Measurements from ENCODE around the gene GDPD5. TPM values are rescaled to one million over a fixed set of nuclear protein-coding genes. Genes with fewer than 3 reads are reported as not detected.

Gene GDPD5
- total RNA-seq, 3 donors from 2014 or later = 3.0 to 7.7 (median 4.6) TPM

DNA sequence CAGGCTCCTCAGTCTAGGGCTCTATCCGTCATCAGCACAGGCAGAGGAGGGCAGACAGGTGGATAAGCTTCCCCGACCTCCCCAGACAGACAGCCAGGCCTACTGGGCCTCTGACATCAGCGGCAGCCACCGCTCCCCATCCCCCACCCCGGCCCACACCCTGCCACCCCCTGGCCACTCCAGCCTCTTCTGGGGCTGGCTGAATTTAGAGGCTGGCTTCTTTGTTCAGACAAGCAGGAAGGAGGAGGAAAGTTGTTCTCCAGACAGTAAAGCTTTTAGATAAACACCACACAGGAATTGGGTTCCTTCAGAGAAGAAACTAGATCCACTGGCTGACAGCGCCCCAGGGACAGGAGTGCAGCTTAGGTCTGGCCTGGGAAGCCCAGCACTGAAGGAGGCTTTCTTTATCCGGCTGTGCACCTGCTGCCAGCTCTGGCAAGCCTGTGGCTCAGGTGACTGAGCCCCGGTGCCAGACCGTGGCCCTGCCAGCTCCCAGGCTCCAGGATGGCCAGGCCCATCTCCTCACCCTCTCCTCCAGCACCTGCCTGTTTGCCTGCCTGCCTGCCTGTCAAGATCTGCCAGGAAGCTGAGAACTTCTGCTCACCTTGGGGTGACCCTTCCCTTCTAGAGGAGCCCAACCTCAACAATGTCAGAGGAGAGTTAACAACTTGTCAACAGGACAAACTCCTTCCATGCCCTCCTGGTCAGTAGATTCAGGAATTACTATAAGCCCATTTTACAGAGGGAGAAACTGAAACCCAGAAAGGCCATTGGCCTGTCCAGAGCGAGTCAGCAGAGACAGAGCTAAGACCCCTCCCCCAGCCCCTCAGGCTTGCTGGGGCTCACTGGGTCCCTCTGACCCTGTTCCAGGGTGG is 48.8 kb downstream of the GDPD5 start:
- DNase-seq = no peak
- no peak overlapping the region for H3K4me3 ChIP-seq

DNA sequence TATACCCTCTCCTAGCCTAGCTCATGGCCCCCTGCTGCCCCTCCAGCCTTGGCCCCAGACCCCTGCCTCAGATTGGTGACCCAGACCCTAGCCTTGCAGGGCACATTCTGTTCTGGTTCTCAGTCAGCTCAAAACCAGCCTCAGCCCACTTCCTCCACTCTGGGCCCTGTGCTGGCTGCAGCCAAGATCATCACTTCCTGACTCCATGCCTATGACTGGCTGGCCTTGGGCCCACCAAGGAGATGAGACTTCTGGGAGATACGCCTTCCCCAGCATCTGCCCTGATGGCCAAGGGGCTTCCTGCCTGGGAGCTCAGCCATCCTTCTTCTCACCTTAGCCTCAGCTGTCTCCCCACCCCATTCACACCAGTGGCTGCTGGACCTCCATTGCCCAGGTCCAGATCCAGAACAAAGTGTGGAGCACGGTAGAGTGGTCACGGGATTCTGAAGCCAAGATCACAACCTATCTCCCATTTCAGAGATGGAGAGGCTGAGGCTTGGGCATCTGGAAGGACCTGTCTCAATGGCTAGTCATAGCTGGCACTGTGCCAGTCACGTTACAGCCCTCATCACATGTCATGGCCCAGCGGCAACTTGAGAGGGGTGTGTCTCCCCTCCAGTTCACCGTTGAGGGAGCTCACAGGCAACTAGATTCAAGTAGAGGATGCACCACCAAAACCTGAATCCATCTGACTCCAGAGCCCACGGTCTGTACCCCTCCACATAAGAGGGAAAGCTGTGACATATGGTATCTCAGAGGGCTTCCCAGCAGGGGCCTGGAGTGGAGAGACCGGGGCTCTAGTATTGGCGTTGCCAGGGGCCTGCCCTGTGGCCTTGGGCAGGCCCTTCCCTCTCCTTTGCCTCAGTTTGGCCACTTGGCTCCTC is 49.7 kb downstream of the GDPD5 start:
- Histone ChIP-seq H3K4me3 (no peak overlapping the region), H3K9me3 (no peaks in the 10 kb centered on the region), H3K36me3 (ENCODE audit: low read depth) (no peaks in the 10 kb centered on the region), H3K4me1 (ENCODE audit: low read depth) (no peaks in the 10 kb centered on the region)
- TF ChIP-seq, protein P1, sequence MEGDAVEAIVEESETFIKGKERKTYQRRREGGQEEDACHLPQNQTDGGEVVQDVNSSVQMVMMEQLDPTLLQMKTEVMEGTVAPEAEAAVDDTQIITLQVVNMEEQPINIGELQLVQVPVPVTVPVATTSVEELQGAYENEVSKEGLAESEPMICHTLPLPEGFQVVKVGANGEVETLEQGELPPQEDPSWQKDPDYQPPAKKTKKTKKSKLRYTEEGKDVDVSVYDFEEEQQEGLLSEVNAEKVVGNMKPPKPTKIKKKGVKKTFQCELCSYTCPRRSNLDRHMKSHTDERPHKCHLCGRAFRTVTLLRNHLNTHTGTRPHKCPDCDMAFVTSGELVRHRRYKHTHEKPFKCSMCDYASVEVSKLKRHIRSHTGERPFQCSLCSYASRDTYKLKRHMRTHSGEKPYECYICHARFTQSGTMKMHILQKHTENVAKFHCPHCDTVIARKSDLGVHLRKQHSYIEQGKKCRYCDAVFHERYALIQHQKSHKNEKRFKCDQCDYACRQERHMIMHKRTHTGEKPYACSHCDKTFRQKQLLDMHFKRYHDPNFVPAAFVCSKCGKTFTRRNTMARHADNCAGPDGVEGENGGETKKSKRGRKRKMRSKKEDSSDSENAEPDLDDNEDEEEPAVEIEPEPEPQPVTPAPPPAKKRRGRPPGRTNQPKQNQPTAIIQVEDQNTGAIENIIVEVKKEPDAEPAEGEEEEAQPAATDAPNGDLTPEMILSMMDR (IDR thresholded peaks at IDR 0.05) = no peak
- intact Hi-C loops (cut with DNase I, micrococcal nuclease) = no loop called here
- ATAC-seq (peak; percentile 58), DNase-seq (peak in 2 of 3 donors; percentile 42 to 43)

More for the DNA sequence above, 48.8 kb downstream of the GDPD5 start:
- H3K36me3 ChIP-seq (ENCODE audit: low read depth) = no peaks in the 10 kb centered on the region
- no peaks in the 10 kb centered on the region for H3K4me1 ChIP-seq (ENCODE audit: low read depth)
- no peaks in the 10 kb centered on the region for H3K9me3 ChIP-seq
- intact Hi-C loops (cut with DNase I, micrococcal nuclease) = no loop called here
- peak; percentile 37 for ATAC-seq
- TF ChIP-seq, protein P1 (IDR thresholded peaks at IDR 0.05) = no peak

DNA sequence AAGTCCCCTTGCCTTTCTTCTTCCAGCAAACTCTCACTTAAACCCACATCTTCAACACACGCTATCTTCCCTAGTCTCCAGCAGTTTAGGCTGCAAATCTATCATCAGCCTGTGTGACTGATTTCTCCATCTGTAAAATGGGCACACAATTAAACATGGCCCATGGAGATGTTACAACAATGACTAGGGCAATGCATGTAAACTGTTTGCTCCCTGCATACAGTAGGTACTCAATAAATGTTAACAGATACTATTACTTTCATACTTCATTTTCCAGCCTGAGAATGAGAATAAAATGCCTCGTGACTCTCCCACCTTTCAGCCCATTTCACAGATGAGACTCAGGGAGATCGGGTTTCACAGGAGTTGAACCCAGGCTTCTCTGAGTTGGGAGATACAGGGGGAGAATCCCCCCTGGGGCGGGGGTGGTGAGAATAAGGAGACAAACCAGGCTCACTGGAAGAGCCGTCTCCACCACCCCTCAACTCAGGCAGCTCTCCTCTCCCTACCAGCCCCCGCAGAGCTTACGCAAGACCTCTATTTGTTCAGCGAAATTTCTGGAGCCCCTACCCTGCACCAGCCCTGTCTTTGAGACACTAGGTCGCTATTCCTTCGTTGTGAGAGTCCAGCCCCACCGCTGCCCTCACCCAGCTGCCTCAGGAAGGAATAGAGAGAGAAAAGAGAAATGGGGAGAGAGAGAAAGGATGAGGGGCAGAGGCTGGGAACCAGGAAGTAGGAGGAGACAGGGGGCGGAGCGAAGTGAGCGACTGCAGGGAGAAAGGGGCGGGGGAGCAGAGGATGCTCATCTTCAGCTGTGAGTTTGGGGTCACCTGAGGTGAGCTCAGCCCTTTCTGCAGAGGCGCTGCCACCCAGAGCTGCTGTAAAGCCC is 50.6 kb downstream of the GDPD5 start:
- H3K4me1 ChIP-seq (ENCODE audit: low read depth) = no peaks in the 10 kb centered on the region
- TF ChIP-seq, protein P1 (IDR thresholded peaks at IDR 0.05) = no peak
- H3K9me3 ChIP-seq = no peaks in the 10 kb centered on the region
- ATAC-seq = peak; percentile 57
- DNase-seq = peak; percentile 63 to 77 (median 71)
- no peak overlapping the region for H3K4me3 ChIP-seq
- H3K36me3 ChIP-seq (ENCODE audit: low read depth) = no peaks in the 10 kb centered on the region
- intact Hi-C loops (cut with DNase I, micrococcal nuclease) = no loop called here

DNA sequence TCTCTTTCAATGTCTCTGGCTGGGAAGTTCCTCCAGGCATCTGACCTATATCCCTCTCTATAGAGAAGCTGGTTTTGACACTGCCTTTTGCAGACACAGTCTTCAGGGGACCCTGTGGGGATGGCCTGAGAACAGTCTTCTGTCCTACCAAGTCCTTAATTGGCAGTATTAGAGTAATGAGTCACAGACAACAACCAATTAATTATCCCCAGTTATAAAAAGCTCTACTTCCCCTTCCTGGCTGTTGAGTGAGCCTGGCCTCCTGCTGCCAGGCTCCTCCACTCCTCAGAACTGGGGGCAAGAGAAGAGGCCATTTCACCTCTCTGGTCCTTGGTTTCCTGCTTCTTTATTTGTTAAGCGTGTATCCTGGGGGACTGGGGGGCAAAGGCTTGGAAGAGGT is 51.5 kb downstream of the GDPD5 start:
- Histone ChIP-seq H3K4me3 (no peak overlapping the region), H3K9me3 (no peaks in the 10 kb centered on the region), H3K4me1 (ENCODE audit: low read depth) (no peaks in the 10 kb centered on the region), H3K36me3 (ENCODE audit: low read depth) (no peaks in the 10 kb centered on the region)
- TF ChIP-seq, protein P1 (IDR thresholded peaks at IDR 0.05) = no peak
- intact Hi-C loops (cut with DNase I, micrococcal nuclease) = no loop called here
- DNase-seq (no peak), ATAC-seq (no peak)

DNA sequence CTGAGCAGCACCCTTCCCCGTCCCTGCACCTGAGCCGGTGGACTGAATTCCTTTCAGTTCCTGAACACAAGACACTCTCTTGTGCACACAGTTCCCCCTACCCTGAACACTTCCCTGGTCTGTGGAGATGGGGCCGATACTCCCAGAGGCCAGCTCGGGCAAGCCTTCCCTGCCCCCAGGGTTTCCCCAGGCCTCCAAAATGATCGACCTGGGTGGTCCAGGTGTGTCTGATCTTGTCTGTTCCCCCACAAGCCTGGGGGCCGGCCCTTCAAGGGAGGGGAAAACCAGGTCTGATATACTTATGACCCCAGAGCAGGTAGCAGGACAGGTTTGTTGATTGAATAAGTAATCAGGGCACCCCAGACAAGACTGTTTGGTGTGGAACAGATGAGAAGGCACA is 52.1 kb downstream of the GDPD5 start:
- DNase-seq (no peak), ATAC-seq (no peak)
- intact Hi-C loops (cut with DNase I, micrococcal nuclease) = no loop called here
- Histone ChIP-seq H3K36me3 (ENCODE audit: low read depth) (no peaks in the 10 kb centered on the region), H3K9me3 (no peaks in the 10 kb centered on the region), H3K4me1 (ENCODE audit: low read depth) (no peaks in the 10 kb centered on the region), H3K4me3 (no peak overlapping the region)
- TF ChIP-seq, protein P1 (IDR thresholded peaks at IDR 0.05) = no peak
